Measurements from ENCODE around the gene CANX.

Gene CANX

GRCh38 chr5:179747811-179748210 lies 49.0 kb downstream of the CANX start:
- Histone ChIP-seq H3K36me3 (replicated peaks) (no peaks in the 10 kb centered on the region), H3K27me3 (replicated peaks) (no peaks in the 10 kb centered on the region), H3K4me3 (ENCODE audit: low read depth, low read length) (no peak overlapping the region), H3K27ac (no peak overlapping the region)
- in situ Hi-C loops (cut with HindIII; ENCODE audit: low pct_ligation_motif_present, low sequenced_read_pairs), result no loop called here
- DNase-seq, result no peak
- TF ChIP-seq, protein P1, sequence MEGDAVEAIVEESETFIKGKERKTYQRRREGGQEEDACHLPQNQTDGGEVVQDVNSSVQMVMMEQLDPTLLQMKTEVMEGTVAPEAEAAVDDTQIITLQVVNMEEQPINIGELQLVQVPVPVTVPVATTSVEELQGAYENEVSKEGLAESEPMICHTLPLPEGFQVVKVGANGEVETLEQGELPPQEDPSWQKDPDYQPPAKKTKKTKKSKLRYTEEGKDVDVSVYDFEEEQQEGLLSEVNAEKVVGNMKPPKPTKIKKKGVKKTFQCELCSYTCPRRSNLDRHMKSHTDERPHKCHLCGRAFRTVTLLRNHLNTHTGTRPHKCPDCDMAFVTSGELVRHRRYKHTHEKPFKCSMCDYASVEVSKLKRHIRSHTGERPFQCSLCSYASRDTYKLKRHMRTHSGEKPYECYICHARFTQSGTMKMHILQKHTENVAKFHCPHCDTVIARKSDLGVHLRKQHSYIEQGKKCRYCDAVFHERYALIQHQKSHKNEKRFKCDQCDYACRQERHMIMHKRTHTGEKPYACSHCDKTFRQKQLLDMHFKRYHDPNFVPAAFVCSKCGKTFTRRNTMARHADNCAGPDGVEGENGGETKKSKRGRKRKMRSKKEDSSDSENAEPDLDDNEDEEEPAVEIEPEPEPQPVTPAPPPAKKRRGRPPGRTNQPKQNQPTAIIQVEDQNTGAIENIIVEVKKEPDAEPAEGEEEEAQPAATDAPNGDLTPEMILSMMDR (IDR thresholded peaks at IDR 0.05; ENCODE audit: low read depth, low read length, missing control alignments), result no peak

DNA sequence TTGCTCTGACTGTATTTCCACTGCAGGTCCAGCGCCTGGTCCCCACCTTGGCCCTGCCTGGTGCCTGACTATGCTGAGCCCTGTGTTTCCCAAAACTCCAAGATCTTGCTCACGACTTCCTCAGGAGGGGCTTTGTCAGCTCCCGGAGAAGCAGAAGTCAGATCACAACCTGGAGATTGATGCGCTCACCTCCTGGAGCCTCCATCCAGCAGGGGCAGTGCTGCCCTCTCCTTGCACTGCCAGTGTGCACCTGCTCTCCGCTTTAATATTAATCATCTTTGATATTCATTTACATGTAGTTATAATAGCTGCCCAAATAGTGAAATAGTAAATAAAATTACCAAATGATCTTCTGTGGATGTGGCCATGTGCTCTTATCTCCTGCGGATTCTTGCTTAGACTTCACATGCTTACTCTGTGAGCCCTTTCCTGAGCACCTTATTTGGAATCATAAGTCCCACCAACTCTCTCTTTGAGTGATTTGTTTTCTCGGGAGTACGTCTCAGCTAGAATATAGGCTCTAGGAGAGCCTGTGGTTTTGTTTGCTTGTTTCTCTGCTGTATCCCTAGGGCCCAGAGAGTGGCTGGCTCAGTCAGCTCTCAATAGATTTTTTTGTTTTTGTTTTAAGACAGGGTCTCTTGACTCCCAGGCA lies 51.2 kb downstream of the CANX start:
- H3K36me3 ChIP-seq (replicated peaks), result no peaks in the 10 kb centered on the region
- in situ Hi-C loops (cut with HindIII; ENCODE audit: low pct_ligation_motif_present, low sequenced_read_pairs), result no loop called here
- TF ChIP-seq, protein P1 (IDR thresholded peaks at IDR 0.05; ENCODE audit: low read depth, low read length, missing control alignments), result peak; percentile 19
- no peak overlapping the region for H3K27ac ChIP-seq
- no peak for DNase-seq
- no peaks in the 10 kb centered on the region for H3K27me3 ChIP-seq (replicated peaks)
- H3K4me3 ChIP-seq (ENCODE audit: low read depth, low read length), result no peak overlapping the region

DNA sequence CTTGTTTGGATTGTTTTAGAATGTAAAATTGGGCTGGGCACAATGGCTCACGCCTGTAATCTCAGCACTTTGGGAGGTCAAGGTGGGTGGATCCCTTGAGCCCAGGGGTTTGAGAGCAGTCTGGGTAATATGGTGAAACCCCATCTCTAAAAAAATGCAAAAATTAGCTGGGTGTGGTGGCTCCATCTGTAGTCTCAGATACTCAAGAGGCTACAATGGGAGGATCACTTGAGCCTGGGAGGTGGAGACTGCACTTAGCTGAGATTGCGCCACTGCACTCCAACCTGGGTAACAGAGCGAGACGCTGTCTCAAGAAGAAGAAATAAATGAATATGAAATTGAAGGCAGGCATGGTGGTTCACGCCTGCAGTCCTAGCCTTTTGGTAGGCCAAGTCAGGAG lies 55.2 kb downstream of the CANX start:
- Histone ChIP-seq H3K36me3 (replicated peaks) (no peaks in the 10 kb centered on the region), H3K27ac (no peak overlapping the region), H3K27me3 (replicated peaks) (no peaks in the 10 kb centered on the region), H3K4me3 (ENCODE audit: low read depth, low read length) (no peak overlapping the region)
- no peak for DNase-seq
- in situ Hi-C loops (cut with HindIII; ENCODE audit: low pct_ligation_motif_present, low sequenced_read_pairs), result no loop called here
- TF ChIP-seq, protein P1 (IDR thresholded peaks at IDR 0.05; ENCODE audit: low read depth, low read length, missing control alignments), result no peak

DNA sequence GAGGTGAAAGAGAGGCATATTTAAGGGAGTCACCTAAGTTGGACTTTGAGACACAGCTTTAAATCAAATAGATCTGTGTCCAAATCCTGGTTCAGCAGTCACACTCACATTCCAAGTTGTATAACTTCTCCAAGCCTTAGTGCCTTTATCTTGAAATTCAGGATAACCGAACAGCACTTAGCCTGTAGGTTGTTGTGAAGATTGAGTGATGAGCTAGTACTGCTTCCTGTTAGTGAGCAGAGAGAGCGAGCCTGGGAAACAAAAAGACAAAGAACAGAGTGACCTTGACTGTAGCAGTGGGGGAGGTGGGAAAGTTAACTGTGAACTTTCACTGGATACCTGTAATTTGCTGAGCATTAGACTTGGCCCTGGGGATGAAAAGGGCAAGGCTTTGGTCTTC lies 56.3 kb downstream of the CANX start:
- in situ Hi-C loops (cut with HindIII; ENCODE audit: low pct_ligation_motif_present, low sequenced_read_pairs), result no loop called here
- no peak for DNase-seq
- Histone ChIP-seq H3K27ac (no peak overlapping the region), H3K27me3 (replicated peaks) (no peaks in the 10 kb centered on the region), H3K36me3 (replicated peaks) (no peaks in the 10 kb centered on the region), H3K4me3 (ENCODE audit: low read depth, low read length) (no peak overlapping the region)
- TF ChIP-seq, protein P1 (IDR thresholded peaks at IDR 0.05; ENCODE audit: low read depth, low read length, missing control alignments), result no peak

DNA sequence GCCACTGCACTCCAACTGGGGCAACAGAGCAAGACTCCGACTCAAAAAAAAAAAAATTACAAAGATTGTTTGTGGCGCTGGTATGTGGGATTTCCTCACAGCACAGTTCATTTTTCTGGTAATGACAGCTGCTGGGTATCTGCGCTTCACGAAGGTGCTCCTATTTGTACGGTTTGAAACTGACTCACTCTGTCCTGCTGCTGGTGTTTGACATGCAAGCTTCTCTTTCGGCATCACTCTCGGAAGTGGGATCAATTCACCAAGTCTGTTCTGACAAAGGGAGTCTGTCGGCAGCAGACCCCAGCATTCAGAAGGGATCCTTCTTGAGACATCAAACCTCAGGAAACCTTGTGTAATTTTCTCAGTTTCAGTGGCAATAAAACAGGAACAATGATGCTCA lies 60.2 kb downstream of the CANX start:
- Histone ChIP-seq H3K4me3 (ENCODE audit: low read depth, low read length) (no peak overlapping the region), H3K27ac (no peak overlapping the region), H3K36me3 (replicated peaks) (no peaks in the 10 kb centered on the region), H3K27me3 (replicated peaks) (no peaks in the 10 kb centered on the region)
- TF ChIP-seq, protein P1 (IDR thresholded peaks at IDR 0.05; ENCODE audit: low read depth, low read length, missing control alignments), result no peak
- no peak for DNase-seq
- in situ Hi-C loops (cut with HindIII; ENCODE audit: low pct_ligation_motif_present, low sequenced_read_pairs), result no loop called here
